HT1080 (cell line): Measurements from ENCODE around the gene SMYD1. TPM values are rescaled to one million over a fixed set of nuclear protein-coding genes. Genes with fewer than 3 reads are reported as not detected.

ENCODE experiments used
- DNase-seq: peaks from one replicate; pipeline ENCODE4 v3.0.0-alpha.2; 2015; ENCODE audit warnings: low read depth
- total RNA-seq: library from RNA; depleted of rRNA; stranded (reverse); fragments of >200 nt; shearing (Covaris generic); gene quantifications from 2 replicates; pipeline ENCODE4 v1.2.3, GENCODE V29; 2014

SMYD1 gene
- total RNA-seq, 1 experiment from 2014 or later: not detected

DNA sequence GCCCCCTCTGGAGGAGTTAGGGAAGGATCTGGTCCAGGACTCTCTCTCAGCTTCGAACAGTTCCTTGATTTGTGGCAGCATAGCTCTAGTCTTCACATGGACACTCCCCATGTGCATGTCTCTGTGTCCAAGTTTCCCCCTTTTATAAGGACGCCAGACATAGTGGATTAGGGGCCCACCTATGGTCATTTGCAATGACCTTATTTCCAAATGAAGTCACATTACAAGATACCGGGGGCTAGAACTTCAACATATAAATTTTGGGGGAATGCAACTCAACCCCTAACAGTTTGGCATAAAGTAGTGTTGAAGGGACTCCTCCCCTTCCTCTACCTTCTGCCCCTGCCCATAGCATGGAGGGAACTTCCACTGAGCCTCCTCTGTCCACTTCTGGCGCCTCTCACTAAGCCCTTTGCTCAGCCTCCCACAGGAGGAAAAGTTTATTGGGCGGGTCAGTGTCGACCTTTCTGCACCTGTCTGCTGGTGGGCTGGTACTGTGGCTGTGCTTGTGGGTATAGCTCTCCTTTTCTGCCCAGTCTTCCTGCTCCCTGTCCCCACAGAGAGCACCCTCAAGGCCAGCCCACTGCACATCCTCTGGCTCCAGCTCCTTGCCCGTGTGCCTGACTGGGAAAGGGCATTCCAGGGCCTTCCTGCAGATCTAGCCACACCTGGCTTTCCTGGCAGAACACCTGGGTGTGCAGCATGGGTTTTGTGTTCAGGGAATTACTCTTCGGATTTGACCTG lies 54.7 kb downstream of the SMYD1 start:
- no peak for DNase-seq

DNA sequence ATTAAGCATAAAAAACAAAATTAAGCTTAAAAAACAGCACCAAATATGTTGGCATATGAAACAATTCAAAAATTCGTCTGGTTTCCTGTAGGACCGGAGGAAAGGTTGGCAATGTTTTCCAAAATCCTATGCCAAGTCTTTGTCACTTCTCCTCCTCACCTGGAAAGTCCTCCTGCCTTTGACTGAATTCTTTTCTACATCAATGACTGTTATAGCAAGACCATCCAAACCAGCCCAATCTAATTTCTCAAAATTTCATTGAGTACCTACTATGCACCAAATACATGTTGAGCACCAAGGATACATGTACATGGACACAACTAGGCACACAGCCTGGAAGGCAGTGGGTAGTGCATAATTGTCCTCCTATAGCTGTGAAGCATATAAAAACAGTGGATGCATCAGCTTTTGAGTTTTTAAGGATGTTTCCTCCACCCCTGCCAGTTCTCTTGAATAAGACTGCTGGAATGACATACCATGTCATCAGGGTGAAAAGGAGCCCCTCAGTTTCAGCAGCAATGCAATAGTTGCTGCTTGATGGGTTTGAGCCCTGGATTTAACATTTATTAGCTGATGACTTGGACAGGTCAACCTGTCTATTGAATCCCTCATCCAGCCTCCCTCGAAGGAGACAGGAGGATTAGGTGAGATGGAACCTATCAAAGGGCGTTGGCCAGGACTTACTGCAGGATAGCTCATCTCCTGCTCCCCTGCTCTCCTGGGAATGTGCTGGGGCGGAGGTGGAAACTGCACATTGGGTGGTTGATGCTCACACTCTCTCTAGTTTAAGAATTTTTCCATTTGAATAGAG lies 55.7 kb downstream of the SMYD1 start:
- no peak for DNase-seq

- no peak for DNase-seq
These were observed 56.6 kb downstream of the SMYD1 start for GRCh38 chr2:88123975-88124917.

- DNase-seq: no peak
These were observed 57.8 kb downstream of the SMYD1 start for GRCh38 chr2:88125344-88125923.

DNA sequence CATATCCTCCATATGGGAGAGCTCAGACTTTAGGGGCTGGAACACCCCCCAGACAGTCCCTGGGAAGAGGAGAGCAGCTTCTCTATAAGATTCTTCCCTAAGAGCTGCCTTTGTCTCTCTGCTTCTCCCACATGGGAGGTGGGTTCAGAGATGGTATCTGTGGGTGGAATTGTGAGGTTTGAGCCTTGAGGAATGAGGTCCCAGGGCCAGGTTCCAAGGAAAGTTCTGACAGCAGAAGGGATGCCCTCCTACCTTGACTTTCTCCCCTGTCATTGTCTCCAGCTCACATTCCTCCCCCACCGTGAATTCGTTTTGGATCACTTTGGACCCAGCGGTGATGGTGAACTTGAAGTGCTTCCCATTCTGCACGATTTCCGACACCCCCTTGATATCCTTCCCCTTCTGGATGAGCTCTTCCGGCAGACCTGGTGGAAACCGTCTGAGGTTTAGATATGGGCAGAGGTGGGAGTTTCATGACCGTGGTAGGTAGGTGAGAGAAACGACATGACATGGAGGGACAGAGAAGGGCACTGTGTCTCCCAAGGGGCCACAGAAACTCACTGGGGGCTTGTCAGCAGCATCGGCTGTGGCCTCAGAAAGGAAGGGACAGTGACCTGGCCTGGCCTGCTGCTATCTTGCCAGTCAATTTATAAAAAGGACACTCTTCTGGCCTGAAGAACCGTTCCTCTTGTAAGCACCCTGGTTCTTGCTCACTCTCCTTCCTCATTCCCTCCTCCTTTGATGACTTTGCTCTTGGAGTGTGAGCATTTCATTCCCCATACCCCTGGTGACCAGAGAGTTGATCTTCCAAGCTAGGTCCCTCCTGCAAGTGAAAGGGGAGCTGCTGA lies 58.5 kb downstream of the SMYD1 start:
- no peak for DNase-seq

DNA sequence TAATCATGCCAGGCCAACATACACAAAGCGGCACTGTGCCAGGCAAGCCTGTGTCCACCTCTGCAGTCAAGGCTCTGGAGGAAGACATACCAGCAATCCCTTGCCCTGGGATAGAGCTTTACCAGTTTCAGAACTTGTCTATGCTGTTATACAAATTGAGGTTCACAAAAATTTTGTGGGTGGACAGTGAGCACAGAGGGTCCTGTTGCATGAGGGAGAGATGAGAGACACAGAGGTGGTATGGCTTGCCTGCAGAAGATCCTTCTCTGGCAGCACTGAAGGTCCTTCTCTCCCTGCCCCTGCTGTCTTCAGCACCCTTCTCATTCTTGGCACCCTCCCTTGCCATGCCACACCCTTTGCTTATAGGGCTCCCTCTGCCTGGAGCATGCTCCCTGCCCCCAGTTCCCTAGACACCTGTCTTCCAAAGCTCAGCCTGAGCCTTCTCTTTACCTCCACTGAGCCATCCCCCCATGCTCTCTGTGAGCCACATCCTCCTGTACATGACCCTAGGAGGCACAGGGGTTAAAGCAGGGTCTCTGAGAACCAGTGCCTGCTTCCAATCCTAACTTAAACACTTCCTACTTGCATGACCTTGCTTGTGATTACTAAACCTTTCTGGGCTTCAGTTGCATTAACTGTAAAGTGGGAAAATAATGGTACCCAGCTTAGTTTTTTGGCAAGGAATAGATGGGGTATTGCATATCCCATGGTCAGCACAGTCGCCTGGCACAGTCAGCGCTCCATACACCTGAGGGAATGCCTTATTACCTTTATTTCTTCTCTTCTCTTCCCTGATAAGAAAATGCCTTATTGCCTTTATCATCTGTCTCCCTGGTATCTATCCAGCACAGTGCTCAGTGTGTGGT lies 59.4 kb downstream of the SMYD1 start:
- no peak for DNase-seq

DNA sequence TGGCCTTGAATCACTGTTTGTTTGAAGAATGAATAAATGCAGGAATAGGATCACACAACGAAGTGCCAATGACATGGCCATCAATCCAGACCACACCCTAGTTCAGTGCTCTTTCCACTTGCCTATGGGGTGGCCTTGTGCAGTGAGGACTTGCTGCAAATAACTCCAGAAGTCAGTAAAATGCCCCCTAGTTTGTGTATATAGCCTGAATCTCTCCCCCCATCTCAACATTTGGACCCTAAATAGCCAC lies 59.9 kb downstream of the SMYD1 start:
- DNase-seq: no peak

DNA sequence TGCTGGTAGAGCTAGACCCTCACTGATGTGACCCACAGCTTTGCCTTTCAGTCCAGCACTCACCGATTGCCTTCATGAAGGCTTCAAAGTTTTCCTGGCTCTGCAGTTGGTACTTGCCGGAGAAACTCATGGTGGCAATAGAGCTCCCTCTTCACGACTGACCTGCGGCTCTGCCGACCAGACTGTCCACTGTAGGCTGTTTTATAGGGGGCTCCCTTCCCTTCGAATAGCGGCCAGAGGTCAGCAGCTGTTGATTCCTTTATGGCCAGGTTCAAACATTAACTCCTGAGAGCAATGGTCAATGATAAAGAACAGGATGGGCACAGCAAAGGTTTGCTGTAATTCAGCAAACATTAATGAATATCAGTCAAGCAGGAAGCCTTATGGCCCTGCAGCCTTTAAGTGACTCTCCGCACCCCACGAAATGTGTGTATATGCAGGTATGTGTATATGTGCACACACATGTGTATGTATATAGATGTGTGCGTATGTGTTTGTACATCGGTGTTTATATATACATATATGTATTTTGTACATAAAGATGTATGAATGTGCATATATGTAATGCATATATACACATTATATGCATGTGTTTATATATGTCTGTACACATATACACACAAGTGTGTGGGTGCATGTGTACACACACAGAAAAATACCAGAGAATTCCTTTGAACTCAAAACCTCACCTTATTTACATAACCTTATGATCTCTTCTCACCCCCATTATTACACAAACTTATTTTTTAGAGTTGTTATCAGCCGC lies 60.4 kb downstream of the SMYD1 start, which contains the start of gene FABP1:
FABP1 (minus strand) TSS at position 175 of the 766 bp plus-strand sequence; CDS start at position 130, 45 bp downstream.
- DNase-seq: no peak

GRCh38 chr2:88128654-88129312 lies 61.2 kb downstream of the SMYD1 start:
- no peak for DNase-seq

DNA sequence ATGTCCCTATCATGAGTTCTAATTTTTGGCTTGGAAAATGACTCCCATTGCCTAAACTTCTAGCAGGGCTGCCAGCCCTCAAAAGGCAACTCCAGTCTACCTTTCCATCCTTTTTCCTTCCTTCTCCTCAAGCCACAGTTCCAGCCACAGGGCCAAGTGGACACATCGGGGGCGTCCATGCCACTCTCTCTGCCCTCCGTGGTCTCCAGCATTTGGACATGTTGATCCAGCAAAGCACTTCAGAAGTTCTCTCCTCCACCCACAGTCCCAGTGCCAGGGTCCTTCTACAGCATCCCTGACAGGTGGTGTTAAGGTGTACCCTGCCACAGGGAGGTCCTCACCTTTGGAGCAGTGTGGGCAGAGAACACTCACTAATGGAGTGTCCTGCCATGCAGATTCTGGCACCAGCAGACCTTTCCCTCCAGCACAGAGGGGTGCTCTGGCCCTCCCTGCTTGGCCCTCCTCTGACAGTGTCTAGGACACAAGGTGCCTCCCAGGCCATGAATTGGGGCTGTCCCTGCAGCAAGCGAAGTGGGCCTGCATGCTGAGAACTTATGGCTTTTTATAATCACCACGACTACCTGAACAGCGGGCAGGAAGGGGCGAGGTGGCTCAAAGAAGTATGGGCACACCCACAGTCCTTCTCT lies 61.8 kb downstream of the SMYD1 start:
- no peak for DNase-seq

GRCh38 chr2:88131201-88131998 lies 63.8 kb downstream of the SMYD1 start:
- DNase-seq: no peak

DNA sequence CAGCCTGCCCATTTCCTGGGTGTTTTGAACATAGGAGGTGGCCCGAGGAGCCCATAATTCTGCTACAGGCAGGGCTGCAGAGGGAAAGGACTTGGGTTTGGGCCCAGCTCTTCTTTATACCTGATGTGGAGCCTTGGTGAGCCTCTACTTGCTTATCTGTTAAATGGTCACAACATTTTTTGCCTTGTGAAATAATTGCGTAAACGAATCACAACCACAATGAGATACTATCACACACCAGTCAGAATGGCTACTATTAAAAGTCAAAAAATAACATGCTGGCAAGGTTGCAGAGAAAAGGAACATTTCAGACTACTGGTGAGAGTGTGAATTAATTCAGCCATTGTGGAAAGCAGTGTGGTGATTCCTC lies 64.4 kb downstream of the SMYD1 start:
- no peak for DNase-seq

GRCh38 chr2:88133875-88134274 lies 66.2 kb downstream of the SMYD1 start:
- no peak for DNase-seq

DNA sequence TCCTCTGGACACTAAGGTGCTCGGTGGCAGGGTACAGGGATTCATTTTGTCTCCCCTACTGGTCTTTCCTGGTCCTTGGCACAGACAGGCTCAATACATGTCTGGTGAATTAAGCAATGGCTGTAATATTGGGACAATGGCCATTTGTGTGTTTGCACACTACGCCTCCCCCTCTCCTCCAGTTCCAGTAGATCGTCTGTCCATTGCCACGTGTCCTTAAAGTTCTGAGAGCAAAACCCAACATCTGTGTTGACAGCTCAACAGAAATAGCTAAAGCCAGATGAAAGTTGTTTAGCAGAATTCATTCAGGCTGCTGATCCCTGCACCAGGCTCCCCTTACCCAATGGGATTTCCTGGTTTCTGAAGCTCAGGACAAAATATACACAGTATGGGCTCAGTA lies 69.2 kb downstream of the SMYD1 start:
- no peak for DNase-seq

DNA sequence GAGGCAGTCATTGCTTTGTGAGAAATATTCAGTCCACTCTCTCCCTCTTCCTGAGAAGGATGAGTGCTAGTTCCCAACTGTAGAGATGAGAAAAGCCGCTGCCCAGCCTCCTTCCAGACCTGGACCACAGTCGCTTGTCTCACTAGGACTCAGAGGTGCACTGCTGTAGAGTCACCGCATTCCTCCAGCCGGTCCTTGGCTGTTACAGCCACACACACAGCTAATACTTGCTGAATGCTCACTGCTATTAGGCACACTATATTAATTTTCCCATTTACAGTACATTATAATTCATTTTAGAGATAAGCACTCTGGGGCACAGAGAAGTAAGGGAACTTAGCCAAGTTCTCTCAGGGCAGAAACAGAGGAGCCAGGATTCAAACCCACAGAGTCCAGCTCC lies 70.2 kb downstream of the SMYD1 start:
- DNase-seq: no peak

GRCh38 chr2:88139203-88139702 lies 71.6 kb downstream of the SMYD1 start:
- DNase-seq: no peak

DNA sequence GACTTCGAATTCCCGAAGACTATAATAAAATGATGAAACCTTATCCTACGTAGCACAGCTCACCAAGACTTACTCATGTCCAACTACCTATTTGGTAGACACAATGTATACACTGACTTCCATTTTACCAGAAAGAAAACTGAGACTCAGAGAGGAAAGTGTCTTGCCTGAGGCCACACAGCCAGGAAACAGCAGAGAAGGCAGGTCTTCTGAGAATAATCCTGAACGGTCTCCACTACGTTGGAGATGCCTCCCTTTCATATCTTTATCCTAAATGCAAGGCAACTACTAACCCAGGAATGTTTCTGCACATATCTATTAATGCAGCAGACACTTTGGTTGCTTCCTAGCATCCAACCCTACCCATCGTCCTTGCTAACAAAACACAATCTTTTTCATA lies 72.2 kb downstream of the SMYD1 start:
- DNase-seq: no peak
